Loucy (cell line): ENCODE measurements around the gene NSFL1C.

Experiments used
- H2AFZ ChIP-seq: fragments of 200-600 bp; sonication (generic); 2 replicates; pipeline ENCODE4 v1.6.0; 2016; ENCODE audit warnings: antibody characterized with exemption, mild to moderate bottlenecking, low read length, moderate library complexity
- H3F3A ChIP-seq: fragments of 200-600 bp; 2 replicates; pipeline ENCODE4 v1.6.0; 2016; ENCODE audit warnings: antibody characterized with exemption, low read depth, mild to moderate bottlenecking
- H3K27me3 ChIP-seq: fragments of 200-600 bp; sonication (generic); 2 replicates; pipeline ENCODE4 v1.6.1; 2014; ENCODE audit warnings: low read length, mild to moderate bottlenecking; ENCODE audit not compliant: insufficient read depth, poor library complexity, severe bottlenecking
- H3K36me3 ChIP-seq: fragments of 200-600 bp; sonication (generic); 2 replicates; pipeline ENCODE4 v1.6.1; 2016; ENCODE audit warnings: low read length; ENCODE audit not compliant: insufficient read depth
- H3K4me1 ChIP-seq: fragments of 200-600 bp; sonication (generic); 2 replicates; pipeline ENCODE4 v1.5.1; 2014; ENCODE audit warnings: low read length, mild to moderate bottlenecking; ENCODE audit not compliant: insufficient read depth, poor library complexity, severe bottlenecking
- H3K4me2 ChIP-seq: fragments of 200-600 bp; sonication (generic); 2 replicates; pipeline ENCODE4 v1.6.0; 2014; ENCODE audit warnings: antibody characterized with exemption, low read length, low read depth, mild to moderate bottlenecking; ENCODE audit not compliant: poor library complexity, severe bottlenecking
- H3K4me3 ChIP-seq: fragments of 200-600 bp; sonication (generic); 2 replicates; pipeline ENCODE4 v1.5.1; 2014; ENCODE audit warnings: low read length, mild to moderate bottlenecking, mixed read lengths; ENCODE audit not compliant: poor library complexity, severe bottlenecking
- H3K79me2 ChIP-seq: fragments of 200-600 bp; sonication (generic); 2 replicates; pipeline ENCODE4 v1.6.1; 2014; ENCODE audit warnings: low read length; ENCODE audit not compliant: insufficient read depth
- H3K9ac ChIP-seq: fragments of 200-600 bp; sonication (generic); 2 replicates; pipeline ENCODE4 v1.6.0; 2014; ENCODE audit warnings: mild to moderate bottlenecking, low read depth, low read length, moderate library complexity; ENCODE audit not compliant: poor library complexity, severe bottlenecking
- H3K9me2 ChIP-seq: fragments of 200-600 bp; sonication (generic); replicated peaks from 2 replicates; pipeline ENCODE4 v1.6.1; 2016; ENCODE audit warnings: low read depth, low read length, mixed read lengths
- H3K9me3 ChIP-seq: fragments of 200-600 bp; sonication (generic); 2 replicates; pipeline ENCODE4 v1.6.1; 2014; ENCODE audit warnings: mild to moderate bottlenecking, antibody characterized with exemption, low read length, low read depth; ENCODE audit not compliant: insufficient read depth
- H4K20me1 ChIP-seq: fragments of 200-600 bp; sonication (generic); 2 replicates; pipeline ENCODE4 v1.6.0; 2014; ENCODE audit warnings: antibody characterized with exemption, low read length, mild to moderate bottlenecking; ENCODE audit not compliant: insufficient read depth, poor library complexity, severe bottlenecking
- EZH2phosphoT487 ChIP-seq: fragments of 200-600 bp; IDR thresholded peaks from 2 replicates; pipeline ENCODE4 v1.6.1; 2018; ENCODE audit warnings: antibody characterized with exemption, mild to moderate bottlenecking, moderate library complexity, borderline replicate concordance
- TF ChIP-seq, protein P1 (sequence below): fragments of 200-600 bp; sonication (generic); conservative IDR thresholded peaks from 2 replicates; pipeline ENCODE4 v1.5.1; 2014; ENCODE audit warnings: mild to moderate bottlenecking, antibody characterized with exemption, low read length

NSFL1C gene

GRCh38 chr20:1486566-1486965 lies 19.9 kb upstream of the NSFL1C start:
- Histone ChIP-seq H3K9ac (no peak overlapping the region), H3K4me2 (no peak overlapping the region), H4K20me1 (no peaks in the 10 kb centered on the region), H3K4me1 (peaks cover 17% of the 10 kb centered on the region), H3F3A (no peaks in the 10 kb centered on the region), H3K9me2 (no peaks in the 10 kb centered on the region), H3K27me3 (peaks cover 5% of the 10 kb centered on the region), H2AFZ (no peak overlapping the region), H3K9me3 (no peaks in the 10 kb centered on the region), H3K36me3 (no peaks in the 10 kb centered on the region), H3K4me3 (no peak overlapping the region), H3K79me2 (no peaks in the 10 kb centered on the region)
- no peak for TF ChIP-seq EZH2phosphoT487
- TF ChIP-seq, protein P1, sequence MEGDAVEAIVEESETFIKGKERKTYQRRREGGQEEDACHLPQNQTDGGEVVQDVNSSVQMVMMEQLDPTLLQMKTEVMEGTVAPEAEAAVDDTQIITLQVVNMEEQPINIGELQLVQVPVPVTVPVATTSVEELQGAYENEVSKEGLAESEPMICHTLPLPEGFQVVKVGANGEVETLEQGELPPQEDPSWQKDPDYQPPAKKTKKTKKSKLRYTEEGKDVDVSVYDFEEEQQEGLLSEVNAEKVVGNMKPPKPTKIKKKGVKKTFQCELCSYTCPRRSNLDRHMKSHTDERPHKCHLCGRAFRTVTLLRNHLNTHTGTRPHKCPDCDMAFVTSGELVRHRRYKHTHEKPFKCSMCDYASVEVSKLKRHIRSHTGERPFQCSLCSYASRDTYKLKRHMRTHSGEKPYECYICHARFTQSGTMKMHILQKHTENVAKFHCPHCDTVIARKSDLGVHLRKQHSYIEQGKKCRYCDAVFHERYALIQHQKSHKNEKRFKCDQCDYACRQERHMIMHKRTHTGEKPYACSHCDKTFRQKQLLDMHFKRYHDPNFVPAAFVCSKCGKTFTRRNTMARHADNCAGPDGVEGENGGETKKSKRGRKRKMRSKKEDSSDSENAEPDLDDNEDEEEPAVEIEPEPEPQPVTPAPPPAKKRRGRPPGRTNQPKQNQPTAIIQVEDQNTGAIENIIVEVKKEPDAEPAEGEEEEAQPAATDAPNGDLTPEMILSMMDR = no peak

- Histone ChIP-seq H3K9me3 (no peaks in the 10 kb centered on the region), H3K79me2 (no peaks in the 10 kb centered on the region), H2AFZ (no peak overlapping the region), H3K4me1 (peaks cover 10% of the 10 kb centered on the region), H3K27me3 (peaks cover 5% of the 10 kb centered on the region), H3F3A (no peaks in the 10 kb centered on the region), H3K9ac (no peak overlapping the region), H3K9me2 (no peaks in the 10 kb centered on the region), H4K20me1 (no peaks in the 10 kb centered on the region), H3K4me2 (no peak overlapping the region), H3K36me3 (no peaks in the 10 kb centered on the region), H3K4me3 (no peak overlapping the region)
- TF ChIP-seq EZH2phosphoT487 = no peak
- TF ChIP-seq, protein P1 = no peak
Measured at GRCh38 chr20:1484438-1485116, 17.9 kb upstream of the NSFL1C start.

DNA sequence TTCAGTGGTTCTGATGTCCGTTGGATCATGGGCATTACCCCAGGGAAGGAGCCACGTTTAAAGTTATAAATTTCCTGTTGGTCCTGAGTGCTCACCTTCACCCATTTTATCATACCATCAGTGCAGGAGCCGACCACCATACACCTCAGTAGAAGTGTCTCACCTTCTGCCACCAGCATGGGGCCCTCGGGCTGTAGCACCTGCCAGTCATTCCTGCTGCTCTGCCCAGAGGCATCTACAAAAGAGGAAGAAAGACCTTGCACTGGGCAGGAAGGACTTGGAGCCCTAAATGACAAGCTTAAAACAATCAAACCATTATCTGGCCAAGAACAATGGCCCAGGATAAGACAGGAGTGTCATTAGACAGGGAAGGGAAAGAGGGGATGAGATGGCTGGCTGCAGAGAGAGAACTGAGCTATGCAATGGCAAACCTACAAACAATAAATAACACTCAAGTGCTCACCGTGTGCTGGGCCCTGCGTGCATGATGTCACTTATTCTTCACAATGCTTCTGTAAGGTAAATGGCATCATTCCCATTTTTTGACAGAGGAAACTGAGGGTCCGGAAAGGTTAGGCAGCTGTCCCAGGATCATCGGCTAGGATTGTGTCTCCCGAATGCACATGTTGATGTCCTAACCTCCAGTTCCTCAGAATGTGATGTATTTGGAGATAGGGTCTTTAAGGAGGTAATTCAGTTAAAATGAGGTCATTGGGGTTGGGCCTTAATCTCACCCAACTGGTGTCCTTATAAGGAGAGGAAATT lies 13.4 kb upstream of the NSFL1C start:
- Histone ChIP-seq H4K20me1 (no peaks in the 10 kb centered on the region), H3K9ac (no peak overlapping the region), H3K9me3 (no peaks in the 10 kb centered on the region), H3K4me1 (peaks cover 10% of the 10 kb centered on the region), H3K27me3 (no peaks in the 10 kb centered on the region), H3F3A (no peaks in the 10 kb centered on the region), H2AFZ (no peak overlapping the region), H3K9me2 (no peaks in the 10 kb centered on the region), H3K36me3 (no peaks in the 10 kb centered on the region), H3K79me2 (no peaks in the 10 kb centered on the region), H3K4me2 (no peak overlapping the region), H3K4me3 (no peak overlapping the region)
- TF ChIP-seq, protein P1 = no peak
- no peak for TF ChIP-seq EZH2phosphoT487
